ENCODE measurements around the gene AGK. TPM values are rescaled to one million over a fixed set of nuclear protein-coding genes. Genes with fewer than 3 reads are reported as not detected.

AGK gene
- total and polyA plus RNA-seq, 2 experiments from 2014 or later: 21.9 to 37.9 TPM

- Histone ChIP-seq H3K27me3 (ENCODE audit: insufficient read depth) (no peaks in the 10 kb centered on the region), H3K4me1 (ENCODE audit: insufficient read depth) (peaks cover 7% of the 10 kb centered on the region), H3K79me2 (replicated peaks; ENCODE audit: insufficient read depth) (no peaks in the 10 kb centered on the region), H3K36me3 (ENCODE audit: insufficient read depth) (peaks cover 5% of the 10 kb centered on the region; the same call in 1 of the 2 replicates), H3K4me2 (no peak overlapping the region), H3F3A (replicated peaks; ENCODE audit: low read depth) (no peaks in the 10 kb centered on the region), H2AFZ (no peak overlapping the region), H4K20me1 (replicated peaks; ENCODE audit: insufficient read depth) (no peaks in the 10 kb centered on the region; the same call in 1 of the 2 replicates), H3K27ac (ENCODE audit: low read depth) (no peak overlapping the region), H3K4me3 (no peak overlapping the region), H3K9me2 (ENCODE audit: insufficient read depth) (no peaks in the 10 kb centered on the region)
- Mint-ChIP-seq H3K4me1 (peaks cover 14% of the 10 kb centered on the region; the same call in 2 of the 3 replicates), H3K9me3 (no peaks in the 10 kb centered on the region), H3K27me3 (ENCODE audit: insufficient read depth, low read depth, poor library complexity) (peaks cover 3% of the 10 kb centered on the region), H3K27ac (no peak overlapping the region), H3K36me3 (ENCODE audit: low read depth) (peaks cover 10% of the 10 kb centered on the region), H3K4me3 (no peak overlapping the region)
- ATAC-seq (no peak), DNase-seq (ENCODE audit: low spot score) (no peak)
- TF ChIP-seq ZNF462 (CRISPR knock-in tag; IDR thresholded peaks at IDR 0.05) (no peak), CREB1 (CRISPR knock-in tag; IDR thresholded peaks at IDR 0.05; ENCODE audit: low read depth) (no peak), POLR2AphosphoS5 (IDR thresholded peaks at IDR 0.05; ENCODE audit: low read depth) (no peak), ZNF331 (CRISPR knock-in tag; IDR thresholded peaks at IDR 0.05; ENCODE audit: low read depth) (no peak), STAT1 (IDR thresholded peaks at IDR 0.05; ENCODE audit: unreplicated experiment) (no peak), JUNB (IDR thresholded peaks at IDR 0.05; ENCODE audit: unreplicated experiment) (no peak), NANOG (IDR thresholded peaks at IDR 0.05; ENCODE audit: borderline replicate concordance) (no peak), EZH2phosphoT487 (IDR thresholded peaks at IDR 0.05; ENCODE audit: unreplicated experiment) (no peak), CTCF (conservative IDR thresholded peaks at IDR 0.05; ENCODE audit: low read depth in 2 of 2) (no peak), EZH2 (IDR thresholded peaks at IDR 0.05; ENCODE audit: low read depth, unreplicated experiment) (no peak), ZNF114 (CRISPR knock-in tag; IDR thresholded peaks at IDR 0.05) (no peak), REST (IDR thresholded peaks at IDR 0.05; ENCODE audit: unreplicated experiment) (no peak), ETS1 (IDR thresholded peaks at IDR 0.05) (no peak)
Observed at GRCh38 chr7:141645188-141645587, 94.0 kb downstream of the AGK start.
